ENCODE results near the gene PCGF1.
"Not testable (repeated sequence)": the region's sequence is repeated elsewhere in the genome, so short reads cannot be mapped to it uniquely, and the experiment has no call there.

PCGF1 gene

DNA sequence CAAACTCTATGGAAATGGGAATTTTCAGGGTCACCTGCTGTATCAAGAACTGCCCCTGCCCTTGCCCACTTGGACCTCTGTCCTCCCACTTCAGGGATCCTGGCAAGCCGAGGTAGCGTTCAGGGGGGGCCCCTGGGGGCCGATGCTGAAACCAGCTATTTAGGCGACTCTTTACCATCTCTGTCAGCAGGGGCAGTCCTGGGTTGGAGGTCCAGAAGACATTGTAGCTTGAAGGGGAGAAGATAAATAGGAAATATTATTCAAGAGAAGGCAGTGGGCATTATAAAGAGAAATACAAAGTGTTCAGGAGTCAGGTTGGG lies 44.7 kb downstream of the PCGF1 start:
- no peak for TF ChIP-seq SPI1 (IDR thresholded peaks at IDR 0.05; ENCODE audit: borderline replicate concordance, low read depth)
- no peak for TF ChIP-seq CTCF (IDR thresholded peaks at IDR 0.05; ENCODE audit: insufficient read depth, low read length)
- TF ChIP-seq, protein P1, sequence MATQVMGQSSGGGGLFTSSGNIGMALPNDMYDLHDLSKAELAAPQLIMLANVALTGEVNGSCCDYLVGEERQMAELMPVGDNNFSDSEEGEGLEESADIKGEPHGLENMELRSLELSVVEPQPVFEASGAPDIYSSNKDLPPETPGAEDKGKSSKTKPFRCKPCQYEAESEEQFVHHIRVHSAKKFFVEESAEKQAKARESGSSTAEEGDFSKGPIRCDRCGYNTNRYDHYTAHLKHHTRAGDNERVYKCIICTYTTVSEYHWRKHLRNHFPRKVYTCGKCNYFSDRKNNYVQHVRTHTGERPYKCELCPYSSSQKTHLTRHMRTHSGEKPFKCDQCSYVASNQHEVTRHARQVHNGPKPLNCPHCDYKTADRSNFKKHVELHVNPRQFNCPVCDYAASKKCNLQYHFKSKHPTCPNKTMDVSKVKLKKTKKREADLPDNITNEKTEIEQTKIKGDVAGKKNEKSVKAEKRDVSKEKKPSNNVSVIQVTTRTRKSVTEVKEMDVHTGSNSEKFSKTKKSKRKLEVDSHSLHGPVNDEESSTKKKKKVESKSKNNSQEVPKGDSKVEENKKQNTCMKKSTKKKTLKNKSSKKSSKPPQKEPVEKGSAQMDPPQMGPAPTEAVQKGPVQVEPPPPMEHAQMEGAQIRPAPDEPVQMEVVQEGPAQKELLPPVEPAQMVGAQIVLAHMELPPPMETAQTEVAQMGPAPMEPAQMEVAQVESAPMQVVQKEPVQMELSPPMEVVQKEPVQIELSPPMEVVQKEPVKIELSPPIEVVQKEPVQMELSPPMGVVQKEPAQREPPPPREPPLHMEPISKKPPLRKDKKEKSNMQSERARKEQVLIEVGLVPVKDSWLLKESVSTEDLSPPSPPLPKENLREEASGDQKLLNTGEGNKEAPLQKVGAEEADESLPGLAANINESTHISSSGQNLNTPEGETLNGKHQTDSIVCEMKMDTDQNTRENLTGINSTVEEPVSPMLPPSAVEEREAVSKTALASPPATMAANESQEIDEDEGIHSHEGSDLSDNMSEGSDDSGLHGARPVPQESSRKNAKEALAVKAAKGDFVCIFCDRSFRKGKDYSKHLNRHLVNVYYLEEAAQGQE (IDR thresholded peaks at IDR 0.05; ENCODE audit: insufficient replicate concordance, low read depth) = no peak
- no peak for TF ChIP-seq POLR2AphosphoS5 (IDR thresholded peaks at IDR 0.05; ENCODE audit: low read depth)
- TF ChIP-seq GABPA (IDR thresholded peaks at IDR 0.05; ENCODE audit: low read depth) = no peak
- Histone ChIP-seq H3K4me3 (replicated peaks; ENCODE audit: insufficient read depth, low read length) (no peak overlapping the region), H3K27me3 (ENCODE audit: insufficient read depth, poor library complexity, severe bottlenecking) (no peaks in the 10 kb centered on the region), H3K27ac (replicated peaks) (no peak overlapping the region)
- no peak for DNase-seq (ENCODE audit: low read depth in 1 of 2, low spot score in 1 of 2)

DNA sequence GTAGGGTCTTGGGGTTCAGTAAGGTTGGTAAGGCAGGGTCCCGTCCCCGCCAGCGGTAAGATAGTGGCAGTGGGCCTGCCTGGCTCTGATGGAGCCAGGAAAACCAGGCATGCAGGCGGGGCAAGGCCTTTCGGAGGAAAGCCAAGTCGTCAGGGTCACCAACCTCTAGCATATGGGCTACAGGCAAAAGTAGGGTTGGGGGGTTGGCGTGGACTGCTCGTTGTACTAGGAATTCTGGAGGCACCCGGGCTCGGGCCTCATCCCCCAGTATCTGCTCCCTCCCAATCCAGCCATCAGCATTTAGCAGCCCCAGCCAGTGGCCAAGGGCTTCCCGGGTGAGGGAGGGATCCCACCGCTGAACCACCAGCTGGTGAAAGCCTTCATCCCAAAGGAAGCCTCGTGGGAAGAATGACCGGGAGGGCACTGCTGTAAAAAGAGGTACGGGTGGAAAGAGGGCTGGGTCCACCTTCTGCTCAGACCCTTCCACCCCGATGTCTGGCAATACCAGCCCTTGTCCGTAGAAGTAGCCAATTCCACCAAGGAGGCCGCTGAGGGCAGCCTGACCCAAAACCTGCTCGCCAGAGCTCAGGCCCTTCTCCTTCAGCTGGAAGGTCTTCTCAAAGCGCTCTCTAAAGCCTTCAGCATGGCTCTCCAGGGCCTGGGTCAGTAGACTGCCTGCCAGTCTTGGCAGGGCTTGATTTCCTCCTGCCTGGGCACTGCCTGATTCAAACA lies 45.3 kb downstream of the PCGF1 start:
- no peak for DNase-seq (ENCODE audit: low read depth in 1 of 2, low spot score in 1 of 2)
- Histone ChIP-seq H3K4me3 (replicated peaks; ENCODE audit: insufficient read depth, low read length) (no peak overlapping the region), H3K27ac (replicated peaks) (no peak overlapping the region), H3K27me3 (ENCODE audit: insufficient read depth, poor library complexity, severe bottlenecking) (no peaks in the 10 kb centered on the region)
- TF ChIP-seq POLR2AphosphoS5 (IDR thresholded peaks at IDR 0.05; ENCODE audit: low read depth) (no peak), CTCF (IDR thresholded peaks at IDR 0.05; ENCODE audit: insufficient read depth, low read length) (no peak), GABPA (IDR thresholded peaks at IDR 0.05; ENCODE audit: low read depth) (no peak)

DNA sequence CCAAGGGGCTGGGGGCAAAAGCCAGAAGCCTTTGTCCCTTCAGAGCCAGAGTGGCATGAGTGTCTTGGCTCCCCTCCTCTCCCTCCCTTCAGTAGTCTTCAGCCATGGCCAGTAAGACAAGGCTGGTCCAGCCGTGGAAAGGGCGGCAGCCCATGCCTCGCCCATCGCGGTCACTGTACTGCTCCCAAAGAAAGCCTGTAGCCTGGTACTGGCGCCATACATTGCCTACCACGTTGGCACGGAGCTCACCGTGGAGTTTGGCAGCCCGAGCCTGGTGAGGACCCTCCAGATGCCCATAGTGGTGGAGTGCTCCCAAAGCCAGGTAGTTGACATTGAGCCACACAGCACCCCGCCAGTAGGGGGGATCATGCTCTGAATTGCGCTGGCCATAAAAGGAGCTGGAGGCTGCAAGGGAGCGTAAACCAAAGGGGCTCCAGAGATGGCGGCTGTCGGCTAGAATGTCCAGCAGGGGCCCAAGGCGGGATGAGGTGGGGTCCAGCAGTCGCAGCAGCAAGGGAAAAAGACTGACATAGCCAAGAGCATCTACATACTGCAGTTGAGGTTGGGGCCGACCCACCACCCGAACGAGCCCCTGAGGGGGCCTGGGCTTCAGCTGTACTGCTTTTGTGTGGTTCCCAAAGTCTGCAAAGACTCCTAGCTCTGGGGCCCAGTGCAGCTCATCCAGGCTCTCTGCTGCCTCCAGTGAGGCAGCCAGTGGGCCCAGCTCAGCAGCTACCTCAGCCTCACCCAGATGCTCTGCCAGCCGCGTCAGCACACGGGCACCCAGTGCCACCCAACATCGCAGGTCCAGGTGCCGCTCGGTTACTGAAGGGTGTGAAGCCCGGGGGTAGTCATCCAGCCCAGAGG lies 46.1 kb downstream of the PCGF1 start:
- no peak for TF ChIP-seq GABPA (IDR thresholded peaks at IDR 0.05; ENCODE audit: low read depth)
- TF ChIP-seq CTCF (IDR thresholded peaks at IDR 0.05; ENCODE audit: insufficient read depth, low read length) = no peak
- TF ChIP-seq POLR2AphosphoS5 (IDR thresholded peaks at IDR 0.05; ENCODE audit: low read depth) = no peak; the same call in 1 of the 2 replicates
- TF ChIP-seq SPI1 (IDR thresholded peaks at IDR 0.05; ENCODE audit: borderline replicate concordance, low read depth) = no peak
- TF ChIP-seq, protein P1 (IDR thresholded peaks at IDR 0.05; ENCODE audit: insufficient replicate concordance, low read depth) = no peak
- no peak for DNase-seq (ENCODE audit: low read depth in 1 of 2, low spot score in 1 of 2)
- Histone ChIP-seq H3K4me3 (replicated peaks; ENCODE audit: insufficient read depth, low read length) (no peak overlapping the region), H3K27ac (replicated peaks) (no peak overlapping the region), H3K27me3 (ENCODE audit: insufficient read depth, poor library complexity, severe bottlenecking) (no peaks in the 10 kb centered on the region)

GRCh38 chr2:74460187-74460586 lies 47.3 kb downstream of the PCGF1 start:
- not testable (repeated sequence) for H3K4me3 ChIP-seq (replicated peaks; ENCODE audit: insufficient read depth, low read length); DNase-seq (ENCODE audit: low read depth in 1 of 2, low spot score in 1 of 2); H3K27ac ChIP-seq (replicated peaks); H3K27me3 ChIP-seq (ENCODE audit: insufficient read depth, poor library complexity, severe bottlenecking)

DNA sequence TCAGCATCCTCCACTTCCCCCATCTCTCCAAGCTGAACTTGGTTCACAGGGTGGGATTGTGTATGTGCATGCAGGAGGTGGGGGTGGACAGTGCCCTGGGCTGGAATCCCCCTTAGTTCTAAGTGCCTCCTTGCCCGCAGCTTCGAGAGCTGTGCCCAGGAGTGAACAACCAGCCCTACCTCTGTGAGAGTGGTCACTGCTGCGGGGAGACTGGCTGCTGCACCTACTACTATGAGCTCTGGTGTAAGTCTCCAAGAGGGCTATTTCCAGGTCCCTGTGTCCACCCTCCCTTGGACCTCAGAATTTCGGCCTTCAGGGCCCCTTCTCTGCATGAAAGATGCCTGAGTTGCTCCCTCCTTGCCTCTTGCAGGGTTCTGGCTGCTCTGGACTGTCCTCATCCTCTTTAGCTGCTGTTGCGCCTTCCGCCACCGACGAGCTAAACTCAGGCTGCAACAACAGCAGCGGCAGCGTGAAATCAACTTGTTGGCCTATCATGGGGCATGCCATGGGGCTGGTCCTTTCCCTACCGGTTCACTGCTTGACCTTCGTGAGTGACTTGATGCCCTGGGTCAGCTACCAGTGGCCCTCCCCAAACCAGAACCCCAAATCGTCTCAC lies 47.9 kb downstream of the PCGF1 start:
- DNase-seq (ENCODE audit: low read depth in 1 of 2, low spot score in 1 of 2); H3K4me3 ChIP-seq (replicated peaks; ENCODE audit: insufficient read depth, low read length); H3K27ac ChIP-seq (replicated peaks); H3K27me3 ChIP-seq (ENCODE audit: insufficient read depth, poor library complexity, severe bottlenecking): not testable (repeated sequence)

Data from HL-60 (cell line).